Stimulated activated CD4-positive, alpha-beta T cell treated with anti-CD3 and anti-CD28 coated beads, Interleukin-4, amount 100 ng/mL, for 1 hour (primary cell): ENCODE data around the gene PIP5K1B.

Source experiments
- DNase-seq: peaks from one replicate; pipeline ENCODE4 v3.0.0-alpha.2; 2020

Gene PIP5K1B

DNA sequence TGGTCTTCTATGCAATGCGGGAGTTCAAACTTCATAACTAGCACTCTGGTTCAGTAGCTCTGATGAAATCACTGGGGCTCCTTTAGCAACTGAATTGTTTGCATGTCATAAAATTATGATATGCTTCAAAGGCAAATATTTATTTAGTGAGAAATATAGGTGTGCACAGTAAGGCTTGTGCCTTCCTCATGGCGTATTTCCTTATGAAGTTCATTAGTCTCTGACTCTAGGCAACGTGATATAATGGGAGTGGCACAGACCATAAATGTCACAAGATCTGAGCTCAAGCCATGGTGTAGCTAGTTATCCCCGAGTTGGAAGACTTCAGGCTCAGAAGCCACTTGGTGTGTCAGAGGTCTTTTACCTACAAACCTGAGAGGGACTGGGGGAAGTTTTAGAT is 35.5 kb downstream of the PIP5K1B start:
- DNase-seq: no peak

DNA sequence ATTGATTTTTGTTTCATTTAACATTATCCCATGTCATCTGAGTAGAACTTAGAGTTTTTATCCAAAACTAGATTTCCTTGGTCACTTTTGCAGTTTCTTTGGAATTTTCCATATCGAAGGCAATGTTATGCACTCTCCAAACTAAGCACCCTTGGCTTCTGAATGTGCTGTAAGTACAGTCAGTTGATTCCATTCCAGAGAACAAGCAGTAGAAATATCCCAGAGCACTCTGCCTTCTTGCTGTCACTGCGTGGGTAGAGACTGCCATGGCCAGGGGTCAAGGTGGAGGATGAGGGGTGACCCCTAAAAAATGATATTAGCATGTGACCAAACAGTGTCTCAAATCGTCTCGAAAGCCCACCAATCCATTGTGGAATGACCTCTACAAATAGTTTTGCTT is 36.2 kb downstream of the PIP5K1B start:
- no peak for DNase-seq

GRCh38 chr9:68741704-68742332 is 36.8 kb downstream of the PIP5K1B start:
- DNase-seq: no peak

- no peak for DNase-seq
Measured at GRCh38 chr9:68742333-68742730, 37.3 kb downstream of the PIP5K1B start.

DNA sequence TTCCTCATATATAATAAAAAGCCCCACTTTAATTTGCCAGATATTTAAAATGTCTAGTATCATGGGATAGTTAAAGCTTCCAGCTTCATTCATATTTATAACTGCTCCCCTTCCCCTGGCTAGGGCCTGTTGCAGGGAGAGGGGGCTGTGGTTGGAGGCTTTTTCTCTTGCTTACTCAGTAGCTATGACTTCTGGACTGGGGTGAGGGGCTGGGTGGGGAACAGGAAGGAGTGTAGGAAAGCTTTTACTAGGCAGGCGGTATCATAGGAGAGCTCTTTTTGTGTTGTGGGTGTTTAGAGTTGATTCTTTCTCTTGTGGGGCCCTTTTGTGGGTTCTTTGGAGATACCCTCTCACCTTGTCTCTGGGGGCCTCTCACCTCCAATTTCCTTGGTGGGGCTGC is 39.4 kb downstream of the PIP5K1B start:
- DNase-seq: no peak

DNA sequence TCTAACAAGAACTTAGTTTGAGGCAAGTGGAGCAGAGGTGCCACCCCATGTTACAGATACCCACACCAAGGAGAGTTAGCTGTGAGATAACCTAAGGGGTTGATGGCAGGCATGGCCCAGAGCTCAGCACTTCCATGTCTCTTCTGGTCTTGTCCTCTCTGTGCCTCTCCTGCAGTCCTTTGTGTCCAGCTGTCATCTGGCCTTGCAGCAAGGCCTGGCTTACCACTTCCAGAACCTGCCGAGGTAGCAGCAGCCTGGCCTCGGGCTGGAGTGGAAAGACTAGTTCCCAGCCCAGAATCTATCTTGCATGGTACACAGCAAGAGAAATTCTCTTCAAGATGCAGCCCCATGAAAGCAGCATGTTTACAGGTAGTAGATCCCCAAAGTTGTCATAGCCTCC is 41.5 kb downstream of the PIP5K1B start:
- no peak for DNase-seq

DNA sequence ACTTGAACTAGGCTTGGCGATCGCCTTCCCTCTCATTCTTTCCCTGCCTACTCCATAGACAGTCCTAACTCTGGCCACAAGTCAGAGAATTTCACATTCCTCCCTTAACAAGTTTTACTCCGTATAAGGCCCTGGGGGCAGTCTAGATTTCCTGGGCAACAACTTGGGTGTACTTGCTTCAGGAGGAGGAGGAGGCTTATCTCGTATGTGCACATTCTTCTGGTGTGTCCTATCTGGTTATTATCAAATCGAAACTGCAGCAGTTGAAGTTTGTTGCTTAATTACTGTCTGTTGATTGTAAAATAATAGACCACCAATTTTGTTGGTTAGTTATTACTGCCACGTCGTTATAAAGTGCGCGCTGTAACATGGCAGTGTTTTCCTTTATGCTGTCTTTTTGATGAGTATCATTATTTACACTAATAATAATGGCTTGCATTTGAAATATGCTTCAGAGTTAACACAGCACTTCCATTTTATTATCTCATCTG is 42.0 kb downstream of the PIP5K1B start:
- DNase-seq: no peak

DNA sequence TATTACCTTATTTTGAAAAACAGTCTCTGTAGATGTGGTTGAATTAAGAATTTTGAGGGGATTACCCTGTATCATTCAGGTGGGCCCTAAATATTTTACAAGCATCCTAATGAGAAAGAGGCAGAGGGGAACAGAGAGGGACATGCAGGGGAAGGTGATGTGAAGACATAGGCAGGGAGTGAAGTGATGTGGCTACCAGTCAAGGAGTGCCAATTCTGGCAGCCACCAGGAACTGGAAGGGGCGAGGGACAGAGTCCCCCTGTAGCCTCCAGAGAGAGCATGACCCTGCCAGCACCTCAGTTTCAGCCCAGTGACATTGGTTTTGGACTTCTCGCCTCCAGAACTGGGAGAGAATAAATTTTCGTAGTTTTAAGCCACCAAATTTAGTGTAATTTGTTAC is 44.1 kb downstream of the PIP5K1B start:
- DNase-seq: no peak

- no peak for DNase-seq
Measured at GRCh38 chr9:68749579-68750159, 44.6 kb downstream of the PIP5K1B start.

DNA sequence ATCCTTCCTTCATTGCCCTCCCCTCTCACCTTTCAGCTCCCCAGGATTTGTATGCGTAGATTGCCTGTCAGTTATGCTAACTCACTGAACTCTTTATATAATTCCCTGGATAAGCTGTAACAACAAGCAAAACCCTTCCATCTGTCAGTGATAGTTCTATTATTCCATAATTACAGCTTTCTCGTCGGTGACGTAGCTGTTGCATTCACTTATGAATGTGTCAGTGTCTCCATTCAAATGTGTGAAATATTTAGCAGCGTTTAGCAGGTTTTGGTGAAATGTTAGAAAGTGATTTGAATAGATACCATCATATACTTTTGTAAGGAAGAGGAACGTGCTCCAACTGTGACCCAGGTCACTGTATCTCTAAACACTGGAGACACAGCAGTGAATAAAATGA is 45.2 kb downstream of the PIP5K1B start:
- no peak for DNase-seq

- DNase-seq: no peak
Measured at GRCh38 chr9:68750786-68751185, 45.7 kb downstream of the PIP5K1B start.

GRCh38 chr9:68751556-68751955 is 46.5 kb downstream of the PIP5K1B start:
- no peak for DNase-seq

GRCh38 chr9:68755051-68755450 is 50.0 kb downstream of the PIP5K1B start:
- no peak for DNase-seq

GRCh38 chr9:68755752-68756151 is 50.7 kb downstream of the PIP5K1B start:
- no peak for DNase-seq

- DNase-seq: no peak
Measured at GRCh38 chr9:68759981-68760673, 55.1 kb downstream of the PIP5K1B start.

DNA sequence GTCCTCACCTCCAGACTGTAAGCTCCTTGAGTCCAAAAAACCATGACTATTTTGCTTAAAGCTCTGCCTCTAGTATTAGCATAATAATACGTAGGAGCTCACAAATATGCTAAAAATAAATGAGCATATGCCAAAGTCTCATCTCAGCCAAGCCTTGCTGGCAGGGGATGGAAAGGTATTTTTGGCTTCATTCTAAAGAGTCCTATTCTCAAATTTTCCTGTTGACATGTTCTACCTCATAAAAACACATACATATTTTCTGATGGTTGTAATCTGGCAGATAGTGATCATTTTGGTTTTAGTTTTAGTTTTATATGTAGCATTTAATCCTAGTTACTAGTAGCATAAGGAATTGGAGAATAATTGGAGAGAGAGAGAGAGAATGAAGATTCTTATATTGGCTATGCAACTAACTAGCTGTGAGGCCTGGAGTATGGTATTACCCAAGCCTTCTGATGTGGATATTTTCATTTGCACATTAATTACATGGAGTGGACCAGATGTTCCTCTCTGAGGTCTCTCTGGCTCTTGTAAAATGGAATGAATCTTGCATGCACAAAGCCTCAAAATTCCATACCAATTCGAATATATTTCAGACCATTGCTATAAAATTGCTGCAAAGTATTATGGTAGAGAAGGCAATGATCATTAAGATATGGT is 55.8 kb downstream of the PIP5K1B start:
- DNase-seq: no peak

- DNase-seq: no peak
Measured at GRCh38 chr9:68762570-68762969, 57.5 kb downstream of the PIP5K1B start.

GRCh38 chr9:68763104-68763503 is 58.1 kb downstream of the PIP5K1B start:
- no peak for DNase-seq

DNA sequence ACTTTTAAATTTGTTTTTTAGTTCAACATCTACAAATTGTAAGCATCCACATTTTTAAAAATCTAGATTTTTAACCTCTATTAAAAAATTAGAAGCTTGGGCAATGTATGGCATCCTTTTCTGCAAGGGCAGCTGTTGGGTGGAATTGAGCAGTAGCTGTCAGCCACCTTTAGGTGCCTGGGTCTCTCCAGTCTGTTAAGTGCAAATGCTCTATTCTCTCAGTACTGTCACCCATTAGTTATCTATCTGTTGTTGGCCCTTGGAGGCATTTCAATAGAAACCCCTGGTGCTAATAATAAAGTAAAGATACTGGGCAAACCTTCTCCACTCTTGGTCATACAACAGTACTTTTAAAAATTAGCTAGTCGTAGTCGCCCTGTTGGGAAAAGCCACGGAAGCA is 63.6 kb downstream of the PIP5K1B start:
- no peak for DNase-seq

DNA sequence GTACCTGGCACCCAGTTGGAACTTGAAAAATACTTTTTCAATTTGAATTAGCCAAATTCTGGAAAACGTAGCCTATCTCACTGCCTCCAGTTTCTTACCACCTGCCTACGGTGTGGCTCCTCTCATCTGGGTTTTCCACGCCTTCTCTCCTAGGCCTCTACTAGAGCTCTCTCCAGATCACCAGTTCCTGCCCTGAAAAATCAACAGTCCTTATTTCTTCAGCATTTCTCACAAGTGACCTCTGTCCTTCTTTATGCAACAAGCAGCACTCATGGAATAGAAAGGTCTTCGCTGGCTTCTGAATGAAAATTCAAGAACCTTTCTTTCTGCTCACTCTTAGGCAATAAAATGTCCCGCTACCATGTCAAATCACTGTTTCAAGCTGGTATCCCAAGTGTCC is 64.8 kb downstream of the PIP5K1B start:
- DNase-seq: no peak

GRCh38 chr9:68771376-68771775 is 66.3 kb downstream of the PIP5K1B start:
- no peak for DNase-seq

DNA sequence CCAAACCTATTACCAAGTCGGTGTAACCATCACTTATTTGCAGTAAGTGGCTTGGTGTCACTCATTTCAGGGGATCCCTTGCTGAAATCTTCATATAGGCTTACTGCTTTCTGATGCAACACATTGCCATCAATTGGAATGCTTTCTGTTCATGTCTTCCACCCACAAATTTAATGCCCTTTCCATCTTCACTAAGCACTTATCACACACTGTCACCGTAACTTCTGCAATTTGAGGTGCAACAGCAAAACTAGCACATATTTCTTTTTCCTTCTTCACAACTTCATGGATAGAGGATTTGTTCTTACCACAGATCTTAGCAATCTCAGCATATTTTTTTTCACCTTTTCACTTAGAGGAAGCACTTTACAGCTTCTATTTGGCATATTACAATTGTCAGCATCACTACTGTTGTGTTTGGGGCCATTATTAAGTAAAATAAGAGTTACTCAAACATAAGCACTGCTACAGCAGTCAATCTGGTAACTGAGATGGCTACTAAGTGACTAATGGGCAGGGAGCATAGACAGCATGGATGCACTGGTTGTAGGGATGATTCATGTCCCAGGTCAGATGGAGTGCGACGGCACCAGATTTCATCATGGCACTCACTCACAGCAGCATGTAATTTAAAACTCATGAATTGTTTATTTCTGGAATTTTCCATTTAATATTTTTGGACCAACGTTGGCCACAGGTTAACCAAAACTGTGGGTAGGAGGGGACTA is 70.1 kb downstream of the PIP5K1B start:
- DNase-seq: no peak

GRCh38 chr9:68777070-68777763 is 72.2 kb downstream of the PIP5K1B start:
- no peak for DNase-seq
